T-helper 1 cell treated with Interleukin-12 subunit alpha and Interleukin-12 subunit beta and Interleukin-4 antibody, amounts not matched to agents 30 μg/mL and 1 μg/mL, for 36 hours (primary cell): ENCODE data around the gene HTD2.
"Not testable (repeated sequence)": the region's sequence is repeated elsewhere in the genome, so short reads cannot be mapped to it uniquely, and the experiment has no call there.

Source experiments
- H3K27ac Mint-ChIP-seq: one replicate; pipeline ENCODE4 v1.8.0; 2021; ENCODE audit warnings: mild to moderate bottlenecking, mixed read lengths
- H3K27me3 Mint-ChIP-seq: one replicate; pipeline ENCODE4 v1.8.0; 2021; ENCODE audit warnings: low read depth, mixed read lengths
- H3K36me3 Mint-ChIP-seq: one replicate; pipeline ENCODE4 v1.8.0; 2021; ENCODE audit warnings: low read depth, mixed read lengths
- H3K4me1 Mint-ChIP-seq: one replicate; pipeline ENCODE4 v1.8.0; 2021; ENCODE audit warnings: low read depth, mixed read lengths
- H3K4me3 Mint-ChIP-seq: one replicate; pipeline ENCODE4 v1.8.0; 2021; ENCODE audit warnings: mild to moderate bottlenecking, moderate library complexity, mixed read lengths
- H3K9me3 Mint-ChIP-seq: one replicate; pipeline ENCODE4 v1.8.0; 2021; ENCODE audit warnings: mixed read lengths

HTD2 gene

DNA sequence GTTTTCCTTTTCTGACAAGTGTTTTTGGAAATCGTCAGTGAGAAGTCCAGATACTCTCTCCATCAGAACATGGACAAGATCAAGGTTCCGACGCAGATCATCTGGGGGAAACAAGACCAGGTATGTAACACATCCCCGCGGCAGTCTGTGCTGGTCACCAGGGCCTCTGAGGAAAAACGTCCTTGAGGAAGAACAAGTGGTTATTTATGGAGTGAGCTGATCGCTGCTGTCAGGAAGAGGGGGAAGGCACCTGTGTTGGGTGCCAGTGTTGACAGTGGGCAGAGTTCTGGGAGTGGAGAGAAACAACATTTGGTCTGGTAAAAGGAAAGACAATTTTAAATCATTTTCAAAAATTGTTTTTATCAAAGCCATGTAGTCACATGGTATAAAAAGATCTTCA lies 21.0 kb upstream of the HTD2 start:
- Mint-ChIP-seq H3K27me3 (no peaks in the 10 kb centered on the region), H3K36me3 (peaks cover 1% of the 10 kb centered on the region), H3K27ac (no peak overlapping the region), H3K4me3 (no peak overlapping the region), H3K9me3 (no peaks in the 10 kb centered on the region), H3K4me1 (no peaks in the 10 kb centered on the region)

GRCh38 chr3:58287354-58287753 lies 19.0 kb upstream of the HTD2 start:
- peaks cover 1% of the 10 kb centered on the region for H3K36me3 Mint-ChIP-seq
- no peak overlapping the region for H3K4me3 Mint-ChIP-seq
- H3K27me3 Mint-ChIP-seq, result no peaks in the 10 kb centered on the region
- no peak overlapping the region for H3K27ac Mint-ChIP-seq
- H3K4me1 Mint-ChIP-seq, result no peaks in the 10 kb centered on the region
- H3K9me3 Mint-ChIP-seq, result no peaks in the 10 kb centered on the region

DNA sequence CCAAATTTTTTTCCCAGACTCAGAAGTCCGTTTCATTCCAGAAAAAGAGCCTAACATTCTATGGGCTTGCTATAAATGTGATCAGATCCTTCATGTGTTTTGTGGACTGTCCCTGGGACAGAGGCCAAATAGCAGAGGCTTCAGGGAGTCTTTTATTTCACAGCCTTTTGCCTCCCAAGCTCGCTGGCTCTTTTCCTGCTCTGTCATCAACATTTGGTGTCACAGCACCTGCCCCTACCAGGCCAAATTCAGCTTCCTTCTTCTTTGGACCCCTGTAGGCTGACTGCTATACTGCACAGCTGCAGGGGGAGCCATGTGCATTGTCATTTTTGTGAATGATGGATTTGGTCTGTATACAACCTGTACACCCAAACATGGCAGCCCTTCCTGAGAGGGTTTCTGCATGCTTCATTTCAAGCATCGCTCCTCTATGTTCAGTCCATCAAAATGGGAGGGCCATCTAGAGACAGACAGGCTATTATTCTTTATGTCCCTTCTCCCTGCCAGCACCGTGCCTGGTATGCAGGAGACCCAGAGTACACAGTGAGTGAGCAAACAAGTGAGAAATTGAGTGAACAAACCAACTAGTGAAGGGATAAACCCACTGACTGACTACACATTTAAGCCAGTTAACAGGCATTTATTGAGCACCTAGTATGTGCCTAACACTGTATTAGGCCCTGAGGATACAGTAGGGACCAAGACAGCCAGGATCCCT lies 18.1 kb upstream of the HTD2 start:
- no peaks in the 10 kb centered on the region for H3K27me3 Mint-ChIP-seq
- no peaks in the 10 kb centered on the region for H3K9me3 Mint-ChIP-seq
- no peak overlapping the region for H3K27ac Mint-ChIP-seq
- H3K4me3 Mint-ChIP-seq, result no peak overlapping the region
- peaks cover 1% of the 10 kb centered on the region for H3K36me3 Mint-ChIP-seq
- H3K4me1 Mint-ChIP-seq, result no peaks in the 10 kb centered on the region

DNA sequence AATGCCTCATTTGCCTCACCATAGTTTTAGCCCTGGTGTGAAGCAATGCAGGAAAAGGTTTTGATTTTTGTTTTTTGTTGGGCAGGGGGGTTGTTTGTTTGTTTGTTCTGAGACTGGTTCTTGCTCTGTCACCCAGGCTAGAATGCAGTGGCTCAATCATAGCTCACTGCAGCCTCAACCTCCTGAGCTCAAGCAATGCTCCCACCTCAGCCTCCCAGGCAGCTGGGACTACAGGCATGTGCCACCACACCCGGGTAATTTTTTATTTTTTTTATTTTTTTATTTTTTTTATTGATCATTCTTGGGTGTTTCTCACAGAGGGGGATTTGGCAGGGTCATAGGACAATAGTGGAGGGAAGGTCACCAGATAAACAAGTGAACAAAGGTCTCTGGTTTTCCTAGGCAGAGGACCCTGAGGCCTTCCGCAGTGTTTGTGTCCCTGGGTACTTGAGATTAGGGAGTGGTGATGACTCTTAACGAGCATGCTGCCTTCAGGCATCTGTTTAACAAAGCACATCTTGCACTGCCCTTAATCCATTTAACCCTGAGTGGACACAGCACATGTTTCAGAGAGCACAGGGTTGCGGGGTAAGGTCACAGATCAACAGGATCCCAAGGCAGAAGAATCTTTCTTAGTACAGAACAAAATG lies 17.2 kb upstream of the HTD2 start:
- H3K4me1 Mint-ChIP-seq, H3K9me3 Mint-ChIP-seq, H3K4me3 Mint-ChIP-seq, H3K36me3 Mint-ChIP-seq, H3K27me3 Mint-ChIP-seq, H3K27ac Mint-ChIP-seq: not testable (repeated sequence)

DNA sequence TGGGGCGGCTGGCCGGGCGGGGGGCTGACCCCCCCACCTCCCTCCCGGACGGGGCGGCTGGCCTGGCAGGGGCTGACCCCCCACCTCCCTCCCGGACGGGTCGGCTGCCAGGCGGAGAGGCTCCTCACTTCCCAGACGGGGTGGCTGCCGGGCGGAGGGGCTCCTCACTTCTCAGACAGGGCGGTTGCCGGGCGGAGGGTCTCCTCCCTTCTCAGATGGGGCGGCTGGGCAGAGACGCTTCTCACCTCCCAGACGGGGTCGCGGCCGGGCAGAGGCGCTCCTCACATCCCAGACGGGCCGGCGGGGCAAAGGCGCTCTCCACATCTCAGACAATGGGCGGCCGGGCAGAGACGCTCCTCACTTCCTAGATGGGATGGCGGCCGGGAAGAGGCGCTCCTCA lies 15.9 kb upstream of the HTD2 start:
- H3K9me3 Mint-ChIP-seq, H3K36me3 Mint-ChIP-seq, H3K27me3 Mint-ChIP-seq, H3K4me3 Mint-ChIP-seq, H3K27ac Mint-ChIP-seq, H3K4me1 Mint-ChIP-seq: not testable (repeated sequence)

GRCh38 chr3:58291671-58292338 lies 14.5 kb upstream of the HTD2 start:
- Mint-ChIP-seq H3K4me1 (no peaks in the 10 kb centered on the region), H3K9me3 (no peaks in the 10 kb centered on the region), H3K4me3 (no peak overlapping the region), H3K27me3 (no peaks in the 10 kb centered on the region), H3K36me3 (peaks cover 1% of the 10 kb centered on the region), H3K27ac (no peak overlapping the region)

DNA sequence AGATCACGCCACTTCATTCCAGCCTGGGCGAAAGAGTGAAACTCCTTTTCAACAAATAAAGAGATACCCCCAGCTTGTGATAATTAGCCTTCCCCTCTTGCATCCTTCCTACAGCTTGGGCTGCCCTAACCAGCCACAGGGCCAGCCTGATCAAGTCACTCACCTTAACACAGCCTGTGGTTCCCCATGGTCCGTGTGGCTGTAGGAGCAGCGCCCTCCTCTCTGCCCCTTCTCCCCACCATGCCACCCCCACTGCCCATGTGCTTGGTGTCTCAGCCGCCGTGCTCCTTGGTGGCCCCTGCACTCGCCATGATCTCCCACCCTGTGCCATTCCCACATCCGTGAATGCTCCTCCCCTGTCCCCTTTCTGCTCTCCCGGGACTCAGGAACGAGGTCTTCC lies 13.5 kb upstream of the HTD2 start:
- Mint-ChIP-seq H3K27ac (no peak overlapping the region), H3K4me1 (no peaks in the 10 kb centered on the region), H3K9me3 (no peaks in the 10 kb centered on the region), H3K36me3 (peaks cover 1% of the 10 kb centered on the region), H3K27me3 (no peaks in the 10 kb centered on the region), H3K4me3 (no peak overlapping the region)

- Mint-ChIP-seq H3K4me3 (no peak overlapping the region), H3K9me3 (no peaks in the 10 kb centered on the region), H3K27ac (no peak overlapping the region), H3K36me3 (peaks cover 1% of the 10 kb centered on the region), H3K4me1 (no peaks in the 10 kb centered on the region), H3K27me3 (peaks cover 2% of the 10 kb centered on the region)
Measured at GRCh38 chr3:58293516-58293915, 12.8 kb upstream of the HTD2 start.

DNA sequence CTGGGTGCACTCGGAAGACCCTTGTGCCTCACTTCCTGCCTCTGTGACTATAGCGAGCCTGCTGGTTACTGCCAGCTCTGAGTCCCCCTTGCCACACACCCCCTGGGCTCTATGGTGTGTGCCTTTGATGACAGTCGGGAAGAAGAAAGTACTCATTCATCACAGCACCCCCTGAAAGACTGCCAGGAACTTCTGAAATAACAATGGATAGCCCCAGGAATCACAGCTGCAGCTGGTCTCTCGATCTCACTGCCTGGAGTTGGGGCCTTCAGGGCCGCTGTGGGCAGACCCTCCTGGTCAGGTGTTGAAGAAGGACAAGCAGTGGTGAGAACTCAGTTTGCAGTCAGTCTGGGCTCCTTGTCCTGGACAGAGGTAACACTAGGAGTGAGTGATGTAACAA lies 10.1 kb upstream of the HTD2 start:
- Mint-ChIP-seq H3K4me1 (no peaks in the 10 kb centered on the region), H3K27me3 (peaks cover 23% of the 10 kb centered on the region), H3K4me3 (no peak overlapping the region), H3K27ac (no peak overlapping the region), H3K9me3 (peaks cover 1% of the 10 kb centered on the region), H3K36me3 (no peaks in the 10 kb centered on the region)

DNA sequence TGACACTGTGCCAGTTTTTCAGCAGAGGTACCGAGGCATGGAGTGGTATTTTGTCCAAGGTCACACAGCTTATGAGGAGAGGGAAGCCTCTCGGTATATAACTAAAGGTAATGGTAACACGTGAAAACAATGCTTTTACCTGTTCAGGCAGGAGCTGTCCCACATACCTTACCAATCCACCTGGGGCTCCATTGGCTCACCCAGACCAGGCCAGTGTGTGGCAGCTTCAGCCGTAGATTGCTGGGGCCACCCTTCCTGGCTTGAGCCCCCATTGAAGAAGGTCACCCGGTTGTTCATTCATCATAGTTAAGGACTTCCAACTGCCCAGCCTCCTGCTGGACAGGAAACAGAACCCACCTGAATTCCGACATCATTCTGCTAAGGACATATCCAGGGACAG lies 9.5 kb upstream of the HTD2 start:
- Mint-ChIP-seq H3K4me3 (no peak overlapping the region), H3K9me3 (peaks cover 4% of the 10 kb centered on the region), H3K4me1 (no peaks in the 10 kb centered on the region), H3K27ac (no peak overlapping the region), H3K27me3 (peaks cover 28% of the 10 kb centered on the region), H3K36me3 (no peaks in the 10 kb centered on the region)

GRCh38 chr3:58298190-58298589 lies 8.1 kb upstream of the HTD2 start:
- no peak overlapping the region for H3K4me3 Mint-ChIP-seq
- H3K9me3 Mint-ChIP-seq, result peaks cover 4% of the 10 kb centered on the region
- no peaks in the 10 kb centered on the region for H3K36me3 Mint-ChIP-seq
- H3K27ac Mint-ChIP-seq, result no peak overlapping the region
- H3K4me1 Mint-ChIP-seq, result no peaks in the 10 kb centered on the region
- H3K27me3 Mint-ChIP-seq, result peaks cover 35% of the 10 kb centered on the region

DNA sequence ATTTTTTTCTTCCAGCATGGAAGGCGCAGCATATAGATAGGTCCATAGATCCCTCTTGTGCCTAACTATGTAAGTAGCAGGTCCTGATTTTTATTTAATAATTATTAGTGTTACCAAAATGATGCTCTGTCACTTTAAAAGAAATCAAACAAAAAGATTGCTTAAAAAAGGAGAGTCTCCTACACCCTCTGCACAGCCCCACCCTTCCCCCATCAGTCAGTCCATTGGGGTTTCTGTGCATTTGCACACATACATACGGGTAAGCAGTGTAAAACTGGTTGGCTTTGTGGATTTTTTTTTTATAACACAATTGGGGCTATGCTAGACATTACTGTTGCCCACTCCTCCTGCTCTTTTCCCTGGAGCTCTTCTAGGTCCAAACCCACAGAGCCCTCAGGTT lies 7.2 kb upstream of the HTD2 start:
- Mint-ChIP-seq H3K36me3 (no peaks in the 10 kb centered on the region), H3K4me3 (no peak overlapping the region), H3K27ac (no peak overlapping the region), H3K4me1 (no peaks in the 10 kb centered on the region), H3K9me3 (peaks cover 4% of the 10 kb centered on the region), H3K27me3 (peaks cover 35% of the 10 kb centered on the region)

DNA sequence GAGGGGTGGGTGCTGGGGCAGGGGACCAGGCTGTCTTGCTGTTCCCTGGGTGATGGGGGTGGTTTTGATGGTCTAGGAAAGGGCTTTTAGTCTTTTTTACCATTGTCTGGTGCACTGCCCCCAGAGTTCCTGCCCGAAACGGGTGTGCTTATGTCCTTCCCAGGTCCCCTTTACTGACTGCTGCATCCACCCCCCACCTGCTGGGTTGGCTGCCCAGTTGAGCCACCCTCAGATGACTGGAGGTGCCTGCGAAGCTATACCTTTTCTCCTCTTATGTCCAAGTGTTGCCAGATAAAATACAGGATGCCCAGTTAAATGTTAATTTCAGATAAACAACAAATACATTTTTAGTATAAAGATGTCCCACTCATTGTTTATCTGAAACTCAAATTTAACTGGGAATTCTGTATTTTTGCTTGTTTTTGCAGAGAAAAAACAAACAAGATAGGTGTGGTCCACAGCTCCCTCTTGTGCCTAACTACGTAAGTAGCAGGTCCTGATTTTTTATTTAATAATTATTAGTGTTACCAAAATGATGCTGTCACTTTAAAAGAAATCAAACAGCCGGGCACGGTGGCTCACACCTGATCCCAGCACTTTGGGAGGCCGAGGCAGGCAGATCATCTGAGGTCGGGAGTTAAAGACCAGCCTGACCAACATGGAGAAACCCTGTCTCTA lies 6.3 kb upstream of the HTD2 start:
- Mint-ChIP-seq H3K27ac (no peak overlapping the region), H3K36me3 (no peaks in the 10 kb centered on the region), H3K4me1 (peaks cover under 1% of the 10 kb centered on the region), H3K9me3 (peaks cover 4% of the 10 kb centered on the region), H3K27me3 (peaks cover 35% of the 10 kb centered on the region), H3K4me3 (no peak overlapping the region)

DNA sequence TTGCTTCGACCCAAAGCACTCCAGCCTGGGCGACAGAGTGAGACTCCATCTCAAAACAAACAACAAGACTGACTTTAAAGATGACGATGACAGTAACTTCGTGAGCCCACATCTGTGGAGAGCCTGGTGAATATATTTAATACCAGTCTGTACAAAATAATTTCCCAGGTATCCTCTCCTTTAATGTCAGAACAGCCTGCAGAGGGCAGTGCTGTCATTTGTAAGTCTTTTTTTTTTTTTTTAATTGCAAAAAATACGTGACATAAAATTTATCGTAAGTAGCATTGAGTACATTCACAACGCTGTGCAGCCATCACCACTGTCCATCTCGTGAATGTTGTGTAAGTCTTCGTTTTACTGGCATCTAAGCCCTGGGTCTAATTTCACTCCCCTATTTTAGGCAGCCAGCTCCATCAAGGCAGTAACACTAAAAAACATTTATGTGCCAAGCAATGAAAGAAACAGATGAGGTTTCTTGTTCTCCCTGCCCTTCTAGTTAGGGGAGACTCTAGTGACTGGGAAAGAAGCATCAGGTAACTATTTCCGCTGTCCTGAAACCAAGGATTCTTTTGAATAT lies 1.4 kb downstream of the HTD2 start:
- Mint-ChIP-seq H3K4me1 (peaks cover 27% of the 10 kb centered on the region), H3K9me3 (no peaks in the 10 kb centered on the region), H3K36me3 (peaks cover 24% of the 10 kb centered on the region), H3K27me3 (no peaks in the 10 kb centered on the region), H3K4me3 (peak overlapping the region; percentile 96), H3K27ac (peak overlapping the region; percentile 100)
